Activated CD4-positive, alpha-beta T cell treated with anti-CD3 and anti-CD28 coated beads, Interleukin-2, amount 10 ng/mL, durations not matched to agents 7 days and 5 days (primary cell): ENCODE results near the gene ZNF431. TPM values are rescaled to one million over a fixed set of nuclear protein-coding genes. Genes with fewer than 3 reads are reported as not detected.
A peak's percentile ranks its signal among the peaks of the same experiment; 100 is the strongest.
"Not testable (repeated sequence)": the region's sequence is repeated elsewhere in the genome, so short reads cannot be mapped to it uniquely, and the experiment has no call there.

Experiments
- CTCF ChIA-PET: fragments of 350-600 bp; sonication (Branson Sonifier 250); formaldehyde crosslinking; loops from one replicate; lab custom pipeline; 2021; ENCODE audit warnings: antibody characterized with exemption; lab: Charles Lee
- POLR2A ChIA-PET: fragments of 350-600 bp; sonication (Branson Sonifier 250); formaldehyde crosslinking; loops from one replicate; lab custom pipeline; 2021; ENCODE audit warnings: antibody characterized with exemption; lab: Charles Lee
- DNase-seq: peaks from one replicate; pipeline ENCODE4 v3.0.0-alpha.2; 2020
- H3K27ac Mint-ChIP-seq: one replicate; pipeline ENCODE4 v1.8.0; 2021; ENCODE audit warnings: mild to moderate bottlenecking, moderate library complexity, mixed read lengths
- H3K27me3 Mint-ChIP-seq: one replicate; pipeline ENCODE4 v1.8.0; 2021; ENCODE audit warnings: mixed read lengths
- H3K36me3 Mint-ChIP-seq: one replicate; pipeline ENCODE4 v1.8.0; 2021; ENCODE audit warnings: low read depth, mixed read lengths
- H3K4me1 Mint-ChIP-seq: one replicate; pipeline ENCODE4 v1.8.0; 2021; ENCODE audit warnings: mixed read lengths
- H3K4me3 Mint-ChIP-seq: one replicate; pipeline ENCODE4 v1.8.0; 2021; ENCODE audit warnings: mild to moderate bottlenecking, moderate library complexity, mixed read lengths
- H3K9me3 Mint-ChIP-seq: one replicate; pipeline ENCODE4 v1.8.0; 2021; ENCODE audit warnings: mixed read lengths
- total RNA-seq, 2 experiments: library from RNA; stranded (reverse); gene quantifications; one replicate each; pipeline ENCODE4 v1.2.3, GENCODE V29; 2021

Gene ZNF431
- total RNA-seq, 2 experiments from 2014 or later: 20.2 to 25.8 TPM

GRCh38 chr19:21128901-21129698 lies 12.7 kb upstream of the ZNF431 start:
- H3K4me3 Mint-ChIP-seq: no peak overlapping the region
- H3K4me1 Mint-ChIP-seq: no peaks in the 10 kb centered on the region
- CTCF ChIA-PET: no interaction called here
- POLR2A ChIA-PET: no interaction called here
- no peaks in the 10 kb centered on the region for H3K27me3 Mint-ChIP-seq
- H3K9me3 Mint-ChIP-seq: peaks cover 20% of the 10 kb centered on the region
- H3K27ac Mint-ChIP-seq: no peak overlapping the region
- peaks cover 4% of the 10 kb centered on the region for H3K36me3 Mint-ChIP-seq
- no peak for DNase-seq

GRCh38 chr19:21130097-21130775 lies 11.6 kb upstream of the ZNF431 start:
- CTCF ChIA-PET: interaction anchor here (1.1 kb wide), 1 partner anchor 12 kb away, joined by 3 read pairs; the partner anchor contains the start of gene ZNF431

GRCh38 chr19:21133633-21134032 lies 8.2 kb upstream of the ZNF431 start:
- ChIA-PET POLR2A (no interaction called here), CTCF (no interaction called here)
- no peak overlapping the region for H3K27ac Mint-ChIP-seq
- H3K4me3 Mint-ChIP-seq: no peak overlapping the region
- H3K9me3 Mint-ChIP-seq: peaks cover 15% of the 10 kb centered on the region
- DNase-seq: no peak
- no peaks in the 10 kb centered on the region for H3K27me3 Mint-ChIP-seq
- H3K36me3 Mint-ChIP-seq: no peaks in the 10 kb centered on the region
- H3K4me1 Mint-ChIP-seq: peaks cover 1% of the 10 kb centered on the region

More at GRCh38 chr19:21130097-21130775, 11.6 kb upstream of the ZNF431 start:
- no peak for DNase-seq
- peaks cover 2% of the 10 kb centered on the region for H3K36me3 Mint-ChIP-seq
- POLR2A ChIA-PET: no interaction called here
- H3K4me3 Mint-ChIP-seq: no peak overlapping the region
- H3K27ac Mint-ChIP-seq: no peak overlapping the region
- H3K9me3 Mint-ChIP-seq: peaks cover 25% of the 10 kb centered on the region
- H3K4me1 Mint-ChIP-seq: peaks cover 1% of the 10 kb centered on the region
- H3K27me3 Mint-ChIP-seq: no peaks in the 10 kb centered on the region

- Mint-ChIP-seq H3K9me3 (peaks cover 15% of the 10 kb centered on the region), H3K4me1 (peaks cover 1% of the 10 kb centered on the region), H3K27me3 (no peaks in the 10 kb centered on the region), H3K36me3 (no peaks in the 10 kb centered on the region), H3K4me3 (no peak overlapping the region), H3K27ac (no peak overlapping the region)
- CTCF ChIA-PET: interaction anchor here (0.6 kb wide), 1 partner anchor 9 kb away, joined by 3 read pairs; no protein-coding TSS in a partner anchor
- no peak for DNase-seq
- POLR2A ChIA-PET: no interaction called here
Measured at GRCh38 chr19:21134934-21135366, 6.9 kb upstream of the ZNF431 start.

GRCh38 chr19:21135433-21135832 lies 6.4 kb upstream of the ZNF431 start:
- Mint-ChIP-seq H3K27ac (no peak overlapping the region), H3K4me1 (peaks cover 1% of the 10 kb centered on the region), H3K27me3 (no peaks in the 10 kb centered on the region), H3K4me3 (no peak overlapping the region), H3K36me3 (no peaks in the 10 kb centered on the region), H3K9me3 (peaks cover 12% of the 10 kb centered on the region)
- ChIA-PET CTCF (no interaction called here), POLR2A (no interaction called here)
- no peak for DNase-seq

GRCh38 chr19:21138130-21138529 lies 3.7 kb upstream of the ZNF431 start:
- H3K4me3 Mint-ChIP-seq: no peak overlapping the region
- H3K36me3 Mint-ChIP-seq: peaks cover 11% of the 10 kb centered on the region
- no peaks in the 10 kb centered on the region for H3K27me3 Mint-ChIP-seq
- no peak overlapping the region for H3K27ac Mint-ChIP-seq
- CTCF ChIA-PET: no interaction called here
- H3K4me1 Mint-ChIP-seq: peaks cover 12% of the 10 kb centered on the region
- POLR2A ChIA-PET: no interaction called here
- H3K9me3 Mint-ChIP-seq: peaks cover 10% of the 10 kb centered on the region
- no peak for DNase-seq

GRCh38 chr19:21141006-21141405 lies 834 bp upstream of the ZNF431 start:
- H3K4me1 Mint-ChIP-seq: peaks cover 26% of the 10 kb centered on the region
- peaks cover 40% of the 10 kb centered on the region for H3K36me3 Mint-ChIP-seq
- peak overlapping the region; percentile 46 for H3K27ac Mint-ChIP-seq
- CTCF ChIA-PET: interaction anchor here (1.4 kb wide), 1 partner anchor 11 kb away, joined by 4 read pairs; no protein-coding TSS in a partner anchor
- H3K4me3 Mint-ChIP-seq, H3K27me3 Mint-ChIP-seq, DNase-seq, POLR2A ChIA-PET: not testable (repeated sequence)
- peaks cover 11% of the 10 kb centered on the region for H3K9me3 Mint-ChIP-seq

GRCh38 chr19:21143428-21143827 lies 1.6 kb downstream of the ZNF431 start:
- Mint-ChIP-seq H3K4me3 (peak overlapping the region; percentile 35), H3K4me1 (peaks cover 29% of the 10 kb centered on the region), H3K9me3 (peaks cover 23% of the 10 kb centered on the region), H3K27ac (peak overlapping the region; percentile 48), H3K27me3 (no peaks in the 10 kb centered on the region), H3K36me3 (peaks cover 62% of the 10 kb centered on the region)
- ChIA-PET CTCF (interaction anchor here (0.6 to 1.1 kb wide), 2 partner anchors 9 to 123 kb away, joined by 3 read pairs; partner anchors contain the start of gene ZNF430), POLR2A (no interaction called here)
- DNase-seq: no peak

GRCh38 chr19:21143854-21144253 lies 2.0 kb downstream of the ZNF431 start:
- DNase-seq: no peak
- ChIA-PET CTCF (interaction anchor here (0.6 to 1.1 kb wide), 2 partner anchors 9 to 123 kb away, joined by 3 read pairs; partner anchors contain the start of gene ZNF430), POLR2A (no interaction called here)
- Mint-ChIP-seq H3K36me3 (peaks cover 67% of the 10 kb centered on the region), H3K27me3 (no peaks in the 10 kb centered on the region), H3K4me3 (no peak overlapping the region), H3K9me3 (peaks cover 28% of the 10 kb centered on the region), H3K27ac (no peak overlapping the region), H3K4me1 (peaks cover 29% of the 10 kb centered on the region)

- Mint-ChIP-seq H3K36me3 (peaks cover 93% of the 10 kb centered on the region), H3K9me3 (peaks cover 46% of the 10 kb centered on the region), H3K4me1 (peaks cover 23% of the 10 kb centered on the region), H3K27ac (no peak overlapping the region), H3K27me3 (no peaks in the 10 kb centered on the region), H3K4me3 (no peak overlapping the region)
- no peak for DNase-seq
- CTCF ChIA-PET: interaction anchor here (0.6 kb wide), 1 partner anchor 215 kb away, joined by 3 read pairs; no protein-coding TSS in a partner anchor
- POLR2A ChIA-PET: no interaction called here
Measured at GRCh38 chr19:21147540-21147939, 5.7 kb downstream of the ZNF431 start.

GRCh38 chr19:21148681-21149080 lies 6.8 kb downstream of the ZNF431 start:
- CTCF ChIA-PET: no interaction called here
- POLR2A ChIA-PET: no interaction called here
- peaks cover 97% of the 10 kb centered on the region for H3K36me3 Mint-ChIP-seq
- DNase-seq: no peak
- peaks cover 54% of the 10 kb centered on the region for H3K9me3 Mint-ChIP-seq
- H3K4me1 Mint-ChIP-seq: peaks cover 13% of the 10 kb centered on the region
- no peaks in the 10 kb centered on the region for H3K27me3 Mint-ChIP-seq
- H3K4me3 Mint-ChIP-seq: no peak overlapping the region
- no peak overlapping the region for H3K27ac Mint-ChIP-seq

- Mint-ChIP-seq H3K4me3 (no peak overlapping the region), H3K27me3 (no peaks in the 10 kb centered on the region), H3K36me3 (peaks cover 88% of the 10 kb centered on the region), H3K4me1 (peaks cover 7% of the 10 kb centered on the region), H3K9me3 (peaks cover 52% of the 10 kb centered on the region), H3K27ac (no peak overlapping the region)
- DNase-seq: no peak
- ChIA-PET CTCF (no interaction called here), POLR2A (no interaction called here)
Measured at GRCh38 chr19:21149877-21150276, 8.0 kb downstream of the ZNF431 start.

- no peak for DNase-seq
- no peak overlapping the region for H3K4me3 Mint-ChIP-seq
- ChIA-PET POLR2A (no interaction called here), CTCF (interaction anchor here (0.8 to 1.9 kb wide), 2 partner anchors 10 to 28 kb away, joined by 3 to 4 read pairs; partner anchors contain the start of gene ZNF431)
- H3K36me3 Mint-ChIP-seq: peaks cover 89% of the 10 kb centered on the region
- H3K4me1 Mint-ChIP-seq: peaks cover 7% of the 10 kb centered on the region
- H3K27ac Mint-ChIP-seq: no peak overlapping the region
- H3K9me3 Mint-ChIP-seq: peaks cover 58% of the 10 kb centered on the region
- no peaks in the 10 kb centered on the region for H3K27me3 Mint-ChIP-seq
Measured at GRCh38 chr19:21151460-21151859, 9.6 kb downstream of the ZNF431 start.
